ENCODE results near the gene SEC16A.

SEC16A gene

DNA sequence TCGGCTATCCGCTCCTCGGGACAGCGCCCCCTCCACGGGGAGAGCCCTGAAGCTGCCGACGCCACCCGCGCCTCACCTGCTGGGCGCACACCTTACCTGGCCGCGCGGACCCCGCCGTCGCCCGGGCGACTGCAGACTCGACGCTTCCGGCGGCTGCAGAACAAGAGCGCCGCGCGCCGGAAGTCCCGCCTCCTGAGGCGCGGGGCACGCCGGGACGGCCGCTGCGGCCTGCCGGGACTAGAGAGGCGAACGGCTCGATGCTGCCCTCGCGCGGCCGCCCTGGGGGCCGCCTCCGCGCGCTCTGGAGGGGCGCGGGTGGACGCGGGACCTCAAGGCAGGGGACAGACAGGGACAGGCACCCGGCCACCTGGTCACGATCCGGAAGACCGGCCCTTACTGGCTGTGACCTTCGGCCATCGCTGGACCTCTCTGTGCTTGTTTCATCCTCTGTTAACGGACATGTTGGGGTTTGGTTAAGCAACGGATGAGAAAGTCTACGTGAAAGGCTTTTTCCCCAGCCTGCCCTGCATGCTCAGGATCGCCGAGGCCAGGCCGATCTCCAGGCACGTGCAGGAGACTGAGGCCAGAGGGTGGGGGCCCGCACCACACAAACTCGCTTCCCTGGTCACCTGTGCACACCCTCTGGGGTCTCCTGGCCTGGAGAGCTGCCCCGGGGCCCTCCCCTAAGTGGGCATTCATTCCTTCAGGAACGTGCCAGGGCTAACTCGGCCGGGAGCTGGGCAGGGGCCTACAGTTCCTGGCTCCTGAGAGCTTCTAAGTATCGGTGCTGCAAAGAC is 82.6 kb downstream of the SEC16A start, which contains the start of gene SNAPC4:
Gene SNAPC4 (minus strand): TSS at position 133 of the 797 bp plus-strand sequence. CDS start 1,742 bp downstream, outside the sequence.
- TF ChIP-seq GATA3 (IDR thresholded peaks at IDR 0.05; ENCODE audit: low read depth, low read length), result no peak

- TF ChIP-seq GATA3 (IDR thresholded peaks at IDR 0.05; ENCODE audit: low read depth, low read length) (no peak), GATA2 (IDR thresholded peaks at IDR 0.05; ENCODE audit: low read depth, low read length) (no peak)
These were observed 83.4 kb downstream of the SEC16A start for GRCh38 chr9:136399176-136400037.

GRCh38 chr9:136398286-136398685 is 84.6 kb downstream of the SEC16A start:
- TF ChIP-seq GATA3 (IDR thresholded peaks at IDR 0.05; ENCODE audit: low read depth, low read length), result no peak
- TF ChIP-seq GATA2 (IDR thresholded peaks at IDR 0.05; ENCODE audit: low read depth, low read length), result no peak

DNA sequence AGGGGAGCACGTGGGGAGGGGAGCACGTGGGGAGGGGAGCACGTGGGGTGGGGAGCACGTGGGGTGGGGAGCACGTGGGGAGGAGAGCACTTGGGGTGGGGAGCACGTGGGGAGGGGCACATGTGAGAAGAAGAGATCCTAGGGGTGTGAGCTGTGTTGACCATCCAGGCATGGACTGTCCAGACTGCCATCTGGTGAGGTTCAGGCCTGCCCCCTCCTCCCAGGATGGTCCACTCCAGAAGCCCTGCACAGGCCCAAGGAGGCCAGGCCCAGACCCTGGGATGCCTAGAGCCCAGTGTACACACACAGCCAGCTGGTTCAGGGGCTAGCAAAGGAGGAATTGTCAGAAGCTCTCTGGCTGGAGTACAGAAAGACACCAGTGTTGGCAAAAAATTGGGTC is 85.2 kb downstream of the SEC16A start:
- no peak for TF ChIP-seq GATA3 (IDR thresholded peaks at IDR 0.05; ENCODE audit: low read depth, low read length)
- no peak for TF ChIP-seq GATA2 (IDR thresholded peaks at IDR 0.05; ENCODE audit: low read depth, low read length)

DNA sequence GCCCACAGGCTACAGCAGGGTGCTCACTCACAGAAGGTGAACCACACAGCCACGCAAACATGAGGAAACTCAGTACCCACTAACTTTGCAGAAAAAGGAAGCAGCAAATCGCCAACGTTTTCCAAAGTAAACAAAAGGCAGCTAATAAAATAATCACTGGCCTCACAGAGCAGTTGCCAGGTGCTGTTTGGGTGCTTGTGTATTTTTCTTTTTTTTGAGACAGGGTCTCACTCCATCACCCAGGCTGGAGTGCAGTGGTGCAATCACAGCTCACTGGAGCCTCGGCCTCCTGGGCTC is 86.7 kb downstream of the SEC16A start:
- TF ChIP-seq GATA2 (IDR thresholded peaks at IDR 0.05; ENCODE audit: low read depth, low read length), result no peak
- TF ChIP-seq GATA3 (IDR thresholded peaks at IDR 0.05; ENCODE audit: low read depth, low read length), result no peak

DNA sequence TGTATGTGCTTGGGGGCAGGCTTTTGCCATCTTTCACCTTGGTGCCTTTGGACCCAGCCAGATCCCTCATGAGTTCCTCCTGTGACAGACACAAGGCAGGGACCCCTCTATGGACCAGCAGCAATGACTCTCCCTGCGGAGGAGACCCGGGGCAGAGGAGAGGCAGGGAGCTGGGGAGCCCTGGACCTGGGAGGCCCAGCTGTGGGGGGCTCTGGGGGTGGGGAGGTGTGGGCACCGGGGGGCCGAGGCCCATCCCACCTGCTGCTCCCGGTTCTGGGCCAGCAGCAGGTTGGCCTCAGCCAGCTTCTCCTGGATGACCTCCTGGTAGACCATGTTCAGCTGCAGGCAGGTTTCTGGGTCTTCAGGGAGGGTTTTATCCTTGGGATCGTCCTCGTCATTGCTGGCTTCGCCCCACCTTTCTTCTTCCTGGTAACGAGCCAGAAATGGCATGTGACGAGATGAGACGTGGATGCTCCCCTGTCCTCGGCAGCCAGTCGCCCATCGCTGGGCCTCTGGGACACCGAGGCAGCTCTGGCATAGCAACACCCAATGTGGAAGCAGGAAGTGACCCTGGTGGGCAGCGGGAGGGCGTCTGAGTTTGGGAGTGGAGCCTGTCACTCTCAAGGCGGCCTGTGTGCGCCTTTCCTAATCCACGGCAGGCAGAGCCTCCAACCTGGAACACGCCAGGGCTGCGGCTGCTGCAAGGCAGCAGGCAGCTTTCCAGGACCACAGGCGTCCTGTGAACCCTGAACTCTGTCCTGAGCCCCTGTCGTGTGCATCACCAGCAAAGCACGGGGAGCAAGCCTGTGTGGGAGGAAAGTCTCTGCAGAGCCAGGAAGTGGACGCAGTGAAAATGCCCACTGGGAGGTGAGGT is 87.3 kb downstream of the SEC16A start:
- TF ChIP-seq GATA2 (IDR thresholded peaks at IDR 0.05; ENCODE audit: low read depth, low read length) (no peak), GATA3 (IDR thresholded peaks at IDR 0.05; ENCODE audit: low read depth, low read length) (no peak)

DNA sequence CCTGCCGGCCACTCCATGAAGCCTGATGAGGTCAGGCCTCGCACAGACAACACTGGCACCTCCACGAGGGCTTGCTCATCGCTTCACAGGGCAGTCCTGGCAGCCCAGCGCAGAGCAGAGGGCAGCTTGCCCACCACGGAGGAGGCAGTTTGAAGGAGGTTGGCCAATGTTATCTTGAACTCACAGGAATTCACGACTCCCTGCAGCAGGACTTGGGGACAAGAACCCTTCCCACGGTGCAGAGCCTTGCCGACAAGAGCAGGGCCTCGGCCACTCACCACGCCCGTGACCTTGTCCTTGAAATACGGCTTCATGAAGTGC is 87.9 kb downstream of the SEC16A start:
- TF ChIP-seq GATA2 (IDR thresholded peaks at IDR 0.05; ENCODE audit: low read depth, low read length) (no peak), GATA3 (IDR thresholded peaks at IDR 0.05; ENCODE audit: low read depth, low read length) (no peak)

GRCh38 chr9:136394312-136395019 is 88.4 kb downstream of the SEC16A start:
- TF ChIP-seq GATA3 (IDR thresholded peaks at IDR 0.05; ENCODE audit: low read depth, low read length), result no peak

- TF ChIP-seq GATA2 (IDR thresholded peaks at IDR 0.05; ENCODE audit: low read depth, low read length) (no peak), GATA3 (IDR thresholded peaks at IDR 0.05; ENCODE audit: low read depth, low read length) (no peak)
These were observed 89.3 kb downstream of the SEC16A start for GRCh38 chr9:136393531-136393930.

DNA sequence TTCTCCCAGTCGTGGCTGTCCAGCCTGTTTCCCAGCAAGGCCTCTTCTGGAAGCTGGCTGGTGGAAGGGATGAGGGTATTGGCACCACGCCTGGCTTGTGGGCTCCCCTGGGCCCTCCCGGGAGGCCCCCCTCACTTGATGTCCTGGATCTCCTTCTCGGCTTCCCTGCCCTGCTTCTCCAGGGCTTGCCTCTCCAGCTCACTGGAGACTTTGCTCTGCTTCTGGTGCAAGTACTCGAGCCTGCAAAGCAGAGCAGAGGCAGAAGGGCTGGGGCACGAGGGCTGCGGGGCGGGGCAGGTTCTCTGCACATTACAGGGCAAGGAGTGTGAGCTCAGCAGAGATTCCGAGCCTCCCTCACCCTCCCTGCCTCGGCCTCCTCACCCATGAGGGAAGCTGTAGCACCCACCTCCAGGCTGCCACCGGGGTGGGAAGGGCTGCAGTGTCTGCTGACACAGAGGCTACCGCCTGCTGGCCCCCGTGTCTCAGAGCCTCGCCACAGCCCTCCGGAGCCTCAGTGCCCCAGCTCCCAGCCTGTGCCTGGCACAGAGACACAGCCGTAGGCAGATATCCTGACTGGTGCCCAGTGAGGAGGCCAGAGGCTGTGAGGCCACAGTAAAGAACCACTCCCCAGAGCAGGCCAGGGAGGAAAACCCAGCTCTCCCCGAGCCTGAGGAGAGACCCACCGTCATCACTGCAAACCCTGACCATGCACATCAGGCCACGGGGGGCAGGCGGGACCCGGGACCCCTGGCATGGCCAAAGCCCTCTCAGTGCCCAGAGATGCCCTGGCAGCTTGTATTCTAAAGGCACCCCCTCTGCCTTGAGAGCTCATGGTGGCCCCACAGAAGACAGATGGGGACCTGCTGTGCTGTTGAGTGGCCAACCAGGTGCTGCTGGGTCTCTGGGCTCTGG is 90.0 kb downstream of the SEC16A start:
- no peak for TF ChIP-seq GATA2 (IDR thresholded peaks at IDR 0.05; ENCODE audit: low read depth, low read length)
- TF ChIP-seq GATA3 (IDR thresholded peaks at IDR 0.05; ENCODE audit: low read depth, low read length), result no peak

- TF ChIP-seq GATA2 (IDR thresholded peaks at IDR 0.05; ENCODE audit: low read depth, low read length) (no peak), GATA3 (IDR thresholded peaks at IDR 0.05; ENCODE audit: low read depth, low read length) (no peak)
These were observed 90.9 kb downstream of the SEC16A start for GRCh38 chr9:136391737-136392537.

Measured in SH-SY5Y (cell line).